ENCODE data around the gene SLIT3.

DNA sequence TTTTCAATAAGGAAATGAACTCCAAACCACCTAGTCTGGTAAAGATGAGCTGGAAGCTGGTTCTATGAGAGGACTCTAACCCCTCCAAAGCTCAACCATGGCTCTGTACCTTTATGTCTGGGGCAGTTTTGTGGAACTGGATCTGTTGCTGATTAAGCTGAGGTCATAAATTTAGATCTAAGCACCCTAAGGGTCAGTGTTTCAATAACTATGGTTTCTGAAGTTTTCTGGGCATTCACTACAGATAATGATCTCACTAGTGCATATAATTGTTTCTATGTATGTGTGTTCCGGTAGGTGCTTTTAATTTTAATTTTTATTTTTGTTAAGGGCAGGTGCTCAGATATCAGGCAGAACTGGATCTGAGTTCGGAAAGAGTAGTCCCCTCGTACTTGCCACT, 463.1 kb downstream of the SLIT3 start:
- no peak for TF ChIP-seq CTCF (IDR thresholded peaks at IDR 0.05)
- no peak for TF ChIP-seq POLR2A (IDR thresholded peaks at IDR 0.05)

Data from breast epithelium (tissue), 3 donors.